VCaP (cell line): ENCODE measurements around the gene CALML4.
"Not testable (repeated sequence)": the region's sequence is repeated elsewhere in the genome, so short reads cannot be mapped to it uniquely, and the experiment has no call there.

ENCODE experiments used
- H3K27ac ChIP-seq: fragments of 450-650 bp; 2 replicates; pipeline ENCODE4 v1.5.1; 2017
- TF ChIP-seq, protein P1 (sequence below): fragments of 450-650 bp; conservative IDR thresholded peaks from 2 replicates; pipeline ENCODE4 v1.5.1; 2017; ENCODE audit warnings: mild to moderate bottlenecking, moderate library complexity

CALML4 gene

DNA sequence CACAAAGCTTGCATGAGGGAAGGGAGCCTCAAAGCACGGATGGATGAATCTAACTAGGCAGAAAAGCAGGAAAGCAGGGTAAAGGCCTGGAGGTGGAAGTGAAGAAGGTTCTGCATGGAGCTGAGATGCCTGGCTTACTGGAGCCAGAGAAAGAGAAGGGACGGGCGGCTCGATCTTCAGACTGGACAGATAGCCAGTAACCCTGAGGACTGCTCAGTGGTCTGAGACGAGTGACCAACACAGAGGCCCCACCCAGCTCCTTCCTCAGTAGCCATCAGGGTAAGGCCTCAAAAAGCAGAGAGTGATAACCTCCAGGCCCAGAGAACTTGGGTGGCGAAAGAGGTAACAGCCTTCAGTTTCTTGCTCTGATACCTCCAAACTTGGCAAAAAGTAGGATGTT, 18.0 kb upstream of the CALML4 start:
- H3K27ac ChIP-seq = no peak overlapping the region
- TF ChIP-seq, protein P1, sequence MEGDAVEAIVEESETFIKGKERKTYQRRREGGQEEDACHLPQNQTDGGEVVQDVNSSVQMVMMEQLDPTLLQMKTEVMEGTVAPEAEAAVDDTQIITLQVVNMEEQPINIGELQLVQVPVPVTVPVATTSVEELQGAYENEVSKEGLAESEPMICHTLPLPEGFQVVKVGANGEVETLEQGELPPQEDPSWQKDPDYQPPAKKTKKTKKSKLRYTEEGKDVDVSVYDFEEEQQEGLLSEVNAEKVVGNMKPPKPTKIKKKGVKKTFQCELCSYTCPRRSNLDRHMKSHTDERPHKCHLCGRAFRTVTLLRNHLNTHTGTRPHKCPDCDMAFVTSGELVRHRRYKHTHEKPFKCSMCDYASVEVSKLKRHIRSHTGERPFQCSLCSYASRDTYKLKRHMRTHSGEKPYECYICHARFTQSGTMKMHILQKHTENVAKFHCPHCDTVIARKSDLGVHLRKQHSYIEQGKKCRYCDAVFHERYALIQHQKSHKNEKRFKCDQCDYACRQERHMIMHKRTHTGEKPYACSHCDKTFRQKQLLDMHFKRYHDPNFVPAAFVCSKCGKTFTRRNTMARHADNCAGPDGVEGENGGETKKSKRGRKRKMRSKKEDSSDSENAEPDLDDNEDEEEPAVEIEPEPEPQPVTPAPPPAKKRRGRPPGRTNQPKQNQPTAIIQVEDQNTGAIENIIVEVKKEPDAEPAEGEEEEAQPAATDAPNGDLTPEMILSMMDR = no peak

DNA sequence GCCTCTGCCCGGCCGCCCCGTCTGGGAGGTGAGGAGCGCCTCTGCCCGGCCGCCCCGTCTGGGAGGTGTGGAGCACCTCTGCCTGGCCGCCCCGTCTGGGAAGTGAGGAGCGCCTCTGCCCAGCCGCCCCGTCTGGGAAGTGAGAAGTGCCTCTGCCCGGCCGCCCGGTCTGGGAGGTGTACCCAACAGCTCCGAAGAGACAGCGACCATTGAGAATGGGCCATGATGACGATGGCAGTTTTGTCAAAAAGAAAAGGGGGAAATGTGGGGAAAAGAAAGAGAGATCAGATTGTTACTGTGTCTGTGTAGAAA, 17.3 kb upstream of the CALML4 start:
- not testable (repeated sequence) for H3K27ac ChIP-seq

DNA sequence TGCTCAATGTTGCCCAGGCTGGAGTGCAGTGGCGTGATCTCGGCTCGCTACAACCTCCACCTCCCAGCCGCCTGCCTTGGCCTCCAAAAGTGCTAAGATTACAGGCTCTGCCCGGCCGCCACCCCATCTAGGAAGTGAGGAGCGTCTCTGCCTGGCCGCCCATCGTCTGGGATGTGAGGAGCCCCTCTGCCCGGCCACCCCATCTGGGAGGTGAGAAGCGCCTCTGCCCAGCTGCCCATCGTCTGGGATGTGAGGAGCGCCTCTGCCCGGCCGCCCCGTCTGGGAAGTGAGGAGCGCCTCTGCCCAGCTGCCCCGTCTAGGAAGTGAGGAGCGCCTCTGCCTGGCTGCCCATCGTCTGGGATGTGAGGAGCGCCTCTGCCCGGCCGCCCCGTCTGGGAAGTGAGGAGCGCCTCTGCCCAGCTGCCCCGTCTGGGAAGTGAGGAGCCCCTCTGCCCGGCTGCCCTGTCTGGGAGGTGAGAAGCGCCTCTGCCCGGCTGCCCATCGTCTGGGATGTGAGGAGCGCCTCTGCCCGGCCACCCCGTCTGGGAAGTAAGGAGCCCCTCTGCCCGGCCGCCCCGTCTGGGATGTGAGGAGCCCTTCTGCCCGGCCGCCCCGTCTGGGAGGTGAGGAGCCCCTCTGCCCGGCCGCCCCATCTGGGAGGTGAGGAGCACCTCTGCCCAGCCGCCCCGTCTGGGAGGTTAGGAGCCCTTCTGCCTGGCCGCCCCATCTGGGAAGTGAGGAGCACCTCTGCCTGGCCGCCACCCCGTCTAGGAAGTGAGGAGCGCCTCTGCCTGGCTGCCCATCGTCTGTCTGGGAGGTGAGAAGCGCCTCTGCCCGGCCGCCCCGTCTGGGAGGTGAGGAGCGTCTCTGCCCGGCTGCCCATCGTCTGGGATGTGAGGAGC, 16.6 kb upstream of the CALML4 start:
- H3K27ac ChIP-seq = not testable (repeated sequence)

DNA sequence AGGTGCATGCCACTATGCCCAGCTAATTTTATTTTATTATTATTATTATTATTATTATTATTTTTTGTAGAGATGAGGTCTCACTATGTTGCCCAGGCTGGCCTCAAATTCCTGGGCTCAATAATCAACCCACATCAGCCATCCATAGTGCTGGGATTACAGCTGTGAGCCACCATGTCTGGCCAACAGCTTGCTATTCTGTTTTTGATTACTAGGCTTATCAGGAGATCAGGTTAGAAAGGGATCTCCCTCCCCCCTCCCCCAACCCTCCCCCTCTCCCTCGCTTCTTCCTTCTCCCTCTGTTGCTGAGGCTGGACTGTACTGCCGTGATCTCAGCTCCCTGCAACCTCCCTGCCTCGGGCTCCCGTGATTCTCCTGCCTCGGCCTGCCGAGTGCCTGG, 15.8 kb upstream of the CALML4 start:
- TF ChIP-seq, protein P1 = no peak
- H3K27ac ChIP-seq = no peak overlapping the region

DNA sequence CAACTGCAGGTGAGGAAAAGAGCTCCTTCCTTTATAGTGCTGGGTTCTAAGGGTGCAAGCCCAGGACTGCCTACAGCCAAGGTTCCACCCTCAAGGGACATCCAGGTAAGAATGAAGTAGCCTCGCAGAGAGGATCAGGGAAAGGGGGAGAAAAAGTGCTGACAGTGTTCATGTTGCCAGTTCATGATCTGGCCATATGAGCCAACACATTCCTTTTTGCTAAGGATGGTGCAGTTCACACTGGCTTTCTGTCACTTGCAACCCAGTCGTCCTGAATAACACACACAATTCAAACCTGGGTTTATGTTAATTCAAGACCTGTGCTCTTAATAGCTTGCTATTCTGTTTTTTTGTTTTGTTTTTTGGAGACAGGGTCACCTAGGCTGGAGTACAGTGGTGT, 15.4 kb upstream of the CALML4 start:
- no peak overlapping the region for H3K27ac ChIP-seq
- TF ChIP-seq, protein P1 = no peak

DNA sequence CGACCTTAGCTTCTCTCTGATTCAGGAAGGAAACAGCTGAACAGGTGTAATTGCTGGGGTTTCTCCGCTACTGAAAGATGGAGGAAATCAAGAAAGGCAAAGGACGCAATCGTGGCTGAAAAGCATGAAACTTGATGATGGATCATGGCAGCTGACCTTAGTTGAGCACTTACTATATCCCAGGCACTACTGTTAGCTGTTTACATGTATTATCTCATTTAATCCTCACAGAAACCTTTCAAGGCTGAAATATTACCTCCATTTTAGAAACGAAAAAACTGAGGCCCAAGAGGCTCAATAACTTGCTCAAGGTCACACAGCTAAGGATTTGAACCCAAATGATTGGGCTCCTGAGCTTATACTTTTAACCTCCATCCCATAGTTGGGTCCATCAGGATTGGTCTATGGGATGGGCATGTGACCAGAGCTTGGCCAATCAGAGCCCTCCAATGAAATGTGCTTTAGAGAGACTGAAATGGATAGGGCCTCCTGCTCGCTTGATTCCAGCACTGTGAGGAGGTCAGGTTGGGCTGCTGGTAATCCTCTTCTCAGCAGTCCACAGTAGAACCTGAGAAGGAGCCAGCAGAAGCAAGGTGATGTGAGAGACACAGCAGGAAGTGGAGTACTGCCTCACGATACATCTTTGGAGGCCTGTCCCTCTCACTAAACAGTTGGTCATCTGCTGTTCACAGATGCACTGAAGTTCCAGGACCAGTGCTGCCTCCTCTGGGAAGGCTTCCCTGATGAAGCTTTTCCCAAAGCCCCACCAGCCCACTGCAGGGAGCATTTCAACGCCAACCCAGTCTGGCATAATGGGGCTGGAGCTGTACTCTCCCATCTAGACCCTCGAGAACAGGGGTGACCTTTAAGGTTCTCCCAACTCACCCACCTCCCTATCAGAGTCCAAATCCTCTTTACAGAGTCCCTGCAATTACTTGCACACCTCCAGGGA, 14.0 kb upstream of the CALML4 start:
- TF ChIP-seq, protein P1 = no peak
- H3K27ac ChIP-seq = no peak overlapping the region

DNA sequence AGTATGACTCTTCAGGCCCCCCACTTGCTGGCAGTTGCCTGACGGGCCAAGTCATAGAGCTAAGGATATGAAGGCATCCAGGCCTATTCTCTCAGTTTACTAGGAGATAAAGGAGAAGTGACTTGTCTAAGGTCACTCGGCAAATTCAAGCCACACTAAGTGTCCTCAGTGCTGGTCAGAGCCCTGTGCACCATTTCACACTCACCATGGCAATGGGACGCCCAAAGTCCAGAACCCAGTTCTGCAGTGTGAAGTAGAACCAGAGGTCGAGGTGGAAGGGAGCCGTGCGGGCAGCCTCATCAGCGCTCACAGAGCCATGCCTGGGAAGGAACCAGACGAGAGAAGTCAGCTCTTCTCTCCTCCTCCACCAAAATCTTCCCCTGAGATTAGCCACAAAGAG, 13.2 kb upstream of the CALML4 start:
- no peak overlapping the region for H3K27ac ChIP-seq
- TF ChIP-seq, protein P1 = no peak

DNA sequence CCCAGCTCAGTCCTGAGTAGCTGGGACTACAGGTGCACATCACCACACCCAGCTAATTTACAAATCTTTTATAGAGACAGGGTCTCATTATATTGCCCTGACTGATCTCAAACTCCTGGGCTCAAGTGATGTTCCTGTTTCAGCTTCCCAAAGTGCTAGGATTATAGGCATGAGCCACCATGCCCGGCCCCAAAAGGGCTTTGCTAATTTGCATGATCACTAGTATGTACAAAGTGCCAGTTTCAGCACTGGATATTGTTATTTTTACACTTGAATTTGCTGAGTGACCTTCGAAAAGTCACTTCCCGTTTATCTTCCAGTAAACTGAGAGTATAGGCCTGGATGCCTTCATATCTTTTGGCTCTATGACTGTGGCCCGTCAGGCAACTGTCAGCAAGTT, 12.2 kb upstream of the CALML4 start:
- TF ChIP-seq, protein P1 = no peak
- H3K27ac ChIP-seq = no peak overlapping the region
